Stimulated activated CD4-positive, alpha-beta T cell treated with anti-CD3 and anti-CD28 coated beads, Interleukin-4, amount 100 ng/mL, for 1 hour (primary cell): Measurements from ENCODE around the gene NFIL3.
A peak's percentile ranks its signal among the peaks of the same experiment; 100 is the strongest.

Source experiments
- DNase-seq: peaks from one replicate; pipeline ENCODE4 v3.0.0-alpha.2; 2020

NFIL3 gene

GRCh38 chr9:91421971-91422757, 1.5 kb downstream of the NFIL3 start:
- DNase-seq: no peak

- DNase-seq: peak; percentile 10
Observed at GRCh38 chr9:91421128-91421765, 2.4 kb downstream of the NFIL3 start.

GRCh38 chr9:91420501-91421127, 3.0 kb downstream of the NFIL3 start:
- no peak for DNase-seq

GRCh38 chr9:91419222-91420191, 4.1 kb downstream of the NFIL3 start:
- no peak for DNase-seq

GRCh38 chr9:91418215-91418610, 5.4 kb downstream of the NFIL3 start:
- no peak for DNase-seq

GRCh38 chr9:91417602-91418214, 5.9 kb downstream of the NFIL3 start:
- no peak for DNase-seq

GRCh38 chr9:91416096-91416712, 7.4 kb downstream of the NFIL3 start:
- DNase-seq: no peak

- no peak for DNase-seq
Observed at GRCh38 chr9:91415290-91415689, 8.3 kb downstream of the NFIL3 start.

- no peak for DNase-seq
Observed at GRCh38 chr9:91412941-91413340, 10.7 kb downstream of the NFIL3 start.

GRCh38 chr9:91411096-91411771, 12.4 kb downstream of the NFIL3 start:
- no peak for DNase-seq

- no peak for DNase-seq
Observed at GRCh38 chr9:91410161-91410560, 13.5 kb downstream of the NFIL3 start.

- no peak for DNase-seq
Observed at GRCh38 chr9:91408475-91408874, 15.2 kb downstream of the NFIL3 start.

- DNase-seq: no peak
Observed at GRCh38 chr9:91407580-91408318, 15.9 kb downstream of the NFIL3 start.

- DNase-seq: no peak
Observed at GRCh38 chr9:91405343-91406077, 18.1 kb downstream of the NFIL3 start.

GRCh38 chr9:91403665-91404543, 19.7 kb downstream of the NFIL3 start:
- no peak for DNase-seq

- no peak for DNase-seq
Observed at GRCh38 chr9:91398926-91399325, 24.7 kb downstream of the NFIL3 start.

GRCh38 chr9:91395553-91396471, 27.8 kb downstream of the NFIL3 start:
- no peak for DNase-seq

- DNase-seq: no peak
Observed at GRCh38 chr9:91395106-91395552, 28.5 kb downstream of the NFIL3 start.
